Pancreas (tissue), 10 donors: ENCODE results near the gene TAS1R3. TPM values are rescaled to one million over a fixed set of nuclear protein-coding genes. Genes with fewer than 3 reads are reported as not detected.

Experiments used
- ATAC-seq, 4 donors: fragments of 200-7000 bp; cut with Tn5 transposase; one replicate each; pipeline versions ENCODE4 v1.8.0 to v1.9.1; 2020; ENCODE audit warnings: mild to moderate bottlenecking in 4 of 4, moderate library complexity in 4 of 4
- DNase-seq, 6 donors: peaks; one replicate each; pipeline ENCODE4 v3.0.0-alpha.2; 2020
- FAIRE-seq: peaks from 2 replicates; lab custom pipeline; 2012; peaks lifted over from hg19 to GRCh38; lab: Jason Lieb, UNC
- H3K27ac ChIP-seq, 4 donors: fragments of 200-600 bp; sonication (generic); 1 replicate in 3 of 4; 2 replicates in 1 of 4; pipeline versions ENCODE4 v1.5.0 to v1.8.0; 2020
- H3K27me3 ChIP-seq, 4 donors: fragments of 200-600 bp; one replicate each; pipeline ENCODE4 v1.8.0; 2021
- H3K36me3 ChIP-seq, 3 donors: fragments of 200-600 bp; sonication (generic) in 1 of 3; one replicate each; pipeline versions ENCODE4 v1.5.0 to v1.8.0; 2020 to 2021
- H3K4me1 ChIP-seq, 3 donors: fragments of 200-600 bp; one replicate each; pipeline ENCODE4 v1.8.0; 2021
- H3K4me3 ChIP-seq, 4 donors: fragments of 200-600 bp; sonication (generic) in 2 of 4; one replicate each; pipeline versions ENCODE4 v1.5.0 to v1.8.0; 2020 to 2021
- H3K9me3 ChIP-seq, 4 donors: fragments of 200-600 bp; one replicate each; pipeline ENCODE4 v1.8.0; 2021
- CTCF ChIP-seq, 4 donors: fragments of 200-600 bp; sonication (generic) in 3 of 4; IDR thresholded peaks; one replicate each; pipeline versions ENCODE4 v1.5.0 to v1.8.0; 2021; ENCODE audit warnings: antibody characterized with exemption in 4 of 4
- WGBS, 2 donors: extraction: QIAGEN DNeasy Blood & Tissue Kit; methylation state at CpG; one replicate each; pipeline ENCODE4 v1.1.7; 2013; 5-methylcytosine and 5-hydroxymethylcytosine counted together
- intact Hi-C, 3 donors: fragments of 100-400 bp; cut with DNase I; formaldehyde crosslinking; loops; one replicate each; pipeline versions ENCODE4 v1.11.1 to v1.14.2; 2022
- polyA plus RNA-seq, 2 donors: library from polyadenylated mRNA; stranded (reverse); fragments of 200-250 nt; gene quantifications; one replicate each; pipeline ENCODE4 v1.2.3, GENCODE V29; 2013
- total RNA-seq, 6 donors: library from RNA; stranded (reverse); fragmentation: NEBNext Ultra II Directional in 4 of 6; extraction: Animal tissue kit (Norgen Biotek cat#: 25700) in 4 of 6; gene quantifications; one replicate each; pipeline versions ENCODE4 v1.2.1 to v1.2.4, GENCODE V29; 2021 to 2023
- donor health status: healthy with polysubstance abuse.
- donor health status: DM: no; HTN: no; CAD: no; lungs with moderate emphysema.
- donor health status: DM: no; HTN: no; CAD: no.
- donor health status: control.
- donor health status: control.
- donor health status: Bipolar disorder and iron deficiency.
- donor health status: DM: yes; HTN: yes; CAD: no.
- donor health status: DM: no; HTN: no; CAD: no.
- donor health status: DM: no; HTN: no; CAD: no.
- donor health status: DM: yes; HTN: yes; CAD: no.

TAS1R3 gene
- total and polyA plus RNA-seq, 8 donors = 0.04 to 0.41 (median 0.12) TPM

DNA sequence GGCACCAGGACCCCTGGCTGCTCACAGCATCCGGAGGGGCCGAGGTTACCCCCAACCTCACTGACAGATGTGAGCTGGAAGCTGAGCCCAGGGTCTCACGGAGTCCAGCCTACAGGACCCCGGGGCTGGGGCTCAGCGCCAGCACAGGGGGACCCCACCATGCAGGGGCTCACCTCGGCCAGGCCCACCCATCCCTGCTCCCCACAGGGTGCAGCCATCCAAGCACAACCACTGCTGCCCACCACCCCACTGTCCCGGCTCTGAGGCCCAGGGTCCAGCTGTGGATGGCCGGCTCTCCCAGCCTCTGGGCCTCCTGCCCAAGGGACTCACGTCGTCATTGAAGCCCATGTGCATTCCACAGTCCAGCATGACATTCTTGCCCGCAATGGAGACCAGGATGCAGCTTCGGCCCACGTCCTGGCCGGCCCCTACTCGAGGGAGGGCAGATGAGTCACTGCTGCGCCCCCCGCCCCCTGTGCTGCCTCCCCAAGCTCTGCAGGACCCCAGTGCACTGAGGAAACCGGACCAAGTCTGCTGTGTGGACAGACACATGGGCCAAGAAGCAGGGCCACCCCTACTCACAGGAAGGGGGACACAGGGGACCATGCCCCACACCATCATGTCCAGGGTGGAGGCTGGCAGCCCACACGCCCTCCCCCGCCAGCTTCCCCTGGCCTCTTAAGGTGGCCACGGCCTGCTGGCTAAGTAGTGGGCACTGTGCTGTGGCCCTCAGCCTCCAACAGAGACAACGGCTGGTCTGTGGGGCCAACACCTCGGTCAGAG lies 10.2 kb upstream of the TAS1R3 start:
- WGBS, 2 donors = 78 to 82% methylated on average over 21 to 23 of the region's 23 CpGs
- intact Hi-C loops = no loop called here
- DNase-seq = no peak
- no peaks in the 10 kb centered on the region for H3K9me3 ChIP-seq
- no peaks in the 10 kb centered on the region for H3K27me3 ChIP-seq
- FAIRE-seq = no peak
- peaks cover 0 to 3% (median 0%) of the 10 kb centered on the region in 3 donors for H3K36me3 ChIP-seq
- peaks cover 11 to 25% (median 15%) of the 10 kb centered on the region in 3 donors for H3K4me1 ChIP-seq
- ATAC-seq = no peak
- no peak overlapping the region for H3K4me3 ChIP-seq
- H3K27ac ChIP-seq = no peak overlapping the region
- no peak for TF ChIP-seq CTCF (IDR thresholded peaks at IDR 0.05)

- H3K27ac ChIP-seq = no peak overlapping the region
- peaks cover 17 to 30% (median 17%) of the 10 kb centered on the region in 3 donors for H3K4me1 ChIP-seq
- TF ChIP-seq CTCF (IDR thresholded peaks at IDR 0.05) = no peak
Observed at GRCh38 chr1:1321477-1321876, 9.6 kb upstream of the TAS1R3 start.

DNA sequence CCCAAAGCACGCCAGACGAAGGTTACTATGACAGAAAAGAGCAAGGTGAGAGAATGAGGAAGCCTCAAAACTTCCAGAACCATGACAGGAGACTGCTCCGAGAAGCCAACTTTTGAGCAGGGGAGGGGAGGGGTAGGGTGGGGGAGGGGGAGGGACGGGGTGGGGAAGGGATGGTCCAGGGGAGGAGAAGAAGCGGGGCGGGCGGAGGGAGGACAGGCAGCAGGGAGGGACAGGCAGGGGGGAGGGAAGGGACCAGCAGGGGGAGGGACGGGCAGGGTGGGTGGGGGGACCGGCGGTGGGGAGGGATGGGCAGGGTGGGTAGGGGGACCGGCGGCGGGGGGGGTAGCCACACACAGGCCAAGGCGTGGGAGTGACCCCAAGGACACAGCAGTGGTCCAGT lies 8.7 kb upstream of the TAS1R3 start:
- WGBS, 2 donors = 64 to 66% methylated on average over 10 of the region's 14 CpGs
- DNase-seq = no peak
- H3K4me3 ChIP-seq = no peak overlapping the region
- no peak for TF ChIP-seq CTCF (IDR thresholded peaks at IDR 0.05)
- peaks cover 17 to 30% (median 19%) of the 10 kb centered on the region in 3 donors for H3K4me1 ChIP-seq
- ATAC-seq = no peak
- H3K27me3 ChIP-seq = no peaks in the 10 kb centered on the region
- intact Hi-C loops = no loop called here
- no peak overlapping the region for H3K27ac ChIP-seq
- no peaks in the 10 kb centered on the region for H3K9me3 ChIP-seq
- FAIRE-seq = no peak
- peaks cover 0 to 3% (median 0%) of the 10 kb centered on the region in 3 donors for H3K36me3 ChIP-seq

More at GRCh38 chr1:1321477-1321876, 9.6 kb upstream of the TAS1R3 start:
- DNase-seq (no peak), ATAC-seq (no peak), FAIRE-seq (no peak)
- no peaks in the 10 kb centered on the region for H3K27me3 ChIP-seq
- H3K36me3 ChIP-seq = peaks cover 0 to 3% (median 0%) of the 10 kb centered on the region in 3 donors
- no peak overlapping the region for H3K4me3 ChIP-seq
- 88 to 91% methylated on average over 8 of the region's 8 CpGs for WGBS, 2 donors
- intact Hi-C loops = no loop called here
- no peaks in the 10 kb centered on the region for H3K9me3 ChIP-seq

GRCh38 chr1:1322952-1323351 lies 8.1 kb upstream of the TAS1R3 start:
- no peaks in the 10 kb centered on the region for H3K36me3 ChIP-seq
- ATAC-seq (no peak), FAIRE-seq (no peak), DNase-seq (no peak)
- H3K27me3 ChIP-seq = no peaks in the 10 kb centered on the region
- peaks cover 13 to 27% (median 19%) of the 10 kb centered on the region in 3 donors for H3K4me1 ChIP-seq
- H3K4me3 ChIP-seq = peak overlapping the region in 1 of 4 donors; percentile 5
- no peak for TF ChIP-seq CTCF (IDR thresholded peaks at IDR 0.05)
- H3K9me3 ChIP-seq = no peaks in the 10 kb centered on the region
- H3K27ac ChIP-seq = no peak overlapping the region
- intact Hi-C loops = no loop called here
- WGBS, 2 donors = 73% methylated on average over 10 of the region's 10 CpGs

- peak in 2 of 4 donors; percentile 2 to 18 for ATAC-seq
- peak overlapping the region; percentile 93 to 99 (median 97) for H3K4me3 ChIP-seq
- no peaks in the 10 kb centered on the region for H3K9me3 ChIP-seq
- H3K36me3 ChIP-seq = no peaks in the 10 kb centered on the region
- peak overlapping the region; percentile 23 to 90 (median 55) for H3K27ac ChIP-seq
- intact Hi-C loops = no loop called here
- DNase-seq = no peak
- H3K4me1 ChIP-seq = peaks cover 6 to 19% (median 18%) of the 10 kb centered on the region in 3 donors
- no peak for TF ChIP-seq CTCF (IDR thresholded peaks at IDR 0.05)
- WGBS, 2 donors = 0 to 1% methylated on average over 19 to 40 of the region's 41 CpGs
- H3K27me3 ChIP-seq = no peaks in the 10 kb centered on the region
- no peak for FAIRE-seq
Observed at GRCh38 chr1:1324084-1324523, 7.0 kb upstream of the TAS1R3 start.
